ENCODE results near the gene SLC12A7. TPM values are rescaled to one million over a fixed set of nuclear protein-coding genes. Genes with fewer than 3 reads are reported as not detected.

Gene SLC12A7
- total and polyA plus RNA-seq, 2 of the 13 experiments (the other 11 are each of a cell fraction or from before 2014, with no cell fraction given): 14.0 to 18.5 TPM

DNA sequence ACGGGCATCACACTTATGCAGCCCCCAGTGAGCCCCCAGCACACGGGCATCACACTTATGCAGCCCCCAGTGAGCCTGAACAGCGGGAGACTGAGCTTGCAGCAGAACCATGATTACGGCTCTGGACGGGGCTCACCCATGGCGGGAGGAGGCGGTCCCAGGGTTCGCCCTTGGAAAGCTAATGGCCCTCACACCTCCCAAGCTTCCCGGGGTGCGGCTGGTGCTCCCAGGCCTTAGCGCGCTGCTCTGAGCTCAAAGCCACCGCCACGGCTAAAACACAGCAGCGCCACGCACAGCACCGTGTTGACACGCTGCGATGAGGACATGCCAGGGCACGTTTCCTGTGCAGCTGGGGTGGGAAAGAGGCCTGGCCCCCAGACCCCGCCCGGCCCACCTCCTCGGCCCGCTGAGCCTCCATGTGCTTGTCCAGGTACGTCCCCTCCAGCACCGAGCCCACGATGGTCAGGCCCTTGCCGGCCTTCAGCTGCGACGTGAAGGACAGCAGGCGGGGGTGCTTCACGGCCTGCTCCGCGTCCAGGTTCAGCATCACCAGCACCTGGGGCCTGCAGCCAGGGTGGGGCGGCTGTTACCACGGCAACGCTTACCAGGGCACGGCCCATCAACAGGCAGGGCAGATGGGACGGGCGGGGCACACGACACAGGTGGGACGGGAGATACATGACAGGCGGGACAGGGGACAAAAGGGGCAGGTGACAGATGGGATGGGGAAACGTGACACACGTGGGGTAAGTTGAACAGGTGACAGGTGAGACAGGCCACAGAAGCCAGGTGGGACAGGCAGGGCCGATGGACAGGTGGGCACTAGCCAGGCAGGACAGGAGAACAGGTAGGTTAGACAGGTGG is 38.4 kb downstream of the SLC12A7 start:
- no peak overlapping the region for H3K27ac ChIP-seq (ENCODE audit: extremely low read length, insufficient read depth, low read length)

GRCh38 chr5:1069720-1070088 is 42.2 kb downstream of the SLC12A7 start:
- DNase-seq (ENCODE audit: low spot score): no peak
- Histone ChIP-seq H3K27me3 (ENCODE audit: control insufficient read depth in 1 of 2, insufficient read depth in 2 of 2, low read length in 2 of 2) (no peaks in the 10 kb centered on the region), H3K36me3 (replicated peaks in 1 of 2; ENCODE audit: control insufficient read depth in 1 of 2, insufficient read depth in 2 of 2, low read length in 2 of 2) (peaks cover 18 to 49% of the 10 kb centered on the region in 2 experiments; a peak in 4 of 5 replicates), H2AFZ (ENCODE audit: low read length) (no peak overlapping the region), H3K4me3 (replicated peaks in 1 of 3; ENCODE audit: insufficient read depth in 1 of 3, low read depth in 2 of 3, low read length in 3 of 3) (no peak overlapping the region), H3K9me3 (ENCODE audit: low read length) (no peaks in the 10 kb centered on the region), H3K4me1 (ENCODE audit: insufficient read depth, low read length) (no peaks in the 10 kb centered on the region), H3K27ac (ENCODE audit: extremely low read length, insufficient read depth, low read length) (no peak overlapping the region), H3K9ac (ENCODE audit: insufficient read depth, low read depth, low read length) (no peak overlapping the region), H3K79me2 (ENCODE audit: insufficient read depth, low read length) (no peaks in the 10 kb centered on the region), H3K4me2 (ENCODE audit: low read depth, low read length) (no peak overlapping the region), H4K20me1 (ENCODE audit: insufficient read depth, low read length) (no peaks in the 10 kb centered on the region)
- no peak for FAIRE-seq
- POLR2A ChIA-PET: no interaction called here
- BruUV-seq (replicated peaks): no TSS peak
- no peak for ATAC-seq
- WGBS (ENCODE audit: low lambda C conversion rate): 99% methylated on average over 7 of the region's 15 CpGs
- in situ Hi-C loops (cut with HindIII; ENCODE audit: extremely low pct_ligation_motif_present, low pct_unique_long_range_greater_than_20kb): loop anchor here (5.0 kb wide), 1 partner anchor 33 kb away; no protein-coding TSS in a partner anchor
- intact Hi-C loops (cut with micrococcal nuclease; ENCODE audit: unreplicated experiment): no loop called here
- TF ChIP-seq DDIT3 (CRISPR knock-in tag; IDR thresholded peaks at IDR 0.05) (no peak), ZNF501 (CRISPR knock-in tag; IDR thresholded peaks at IDR 0.05) (no peak), ZNF576 (CRISPR knock-in tag; IDR thresholded peaks at IDR 0.05) (no peak), ZNF235 (CRISPR knock-in tag; IDR thresholded peaks at IDR 0.05; ENCODE audit: borderline replicate concordance) (no peak), PRMT3 (CRISPR knock-in tag; IDR thresholded peaks at IDR 0.05; ENCODE audit: borderline replicate concordance, low read depth) (no peak), TRIM24 (CRISPR knock-in tag; IDR thresholded peaks at IDR 0.05) (no peak), FLYWCH1 (CRISPR knock-in tag; IDR thresholded peaks at IDR 0.05) (no peak), ZNF382 (CRISPR knock-in tag; IDR thresholded peaks at IDR 0.05; ENCODE audit: borderline replicate concordance) (no peak), ZNF432 (CRISPR knock-in tag; IDR thresholded peaks at IDR 0.05; ENCODE audit: borderline replicate concordance) (no peak), ZFP41 (CRISPR knock-in tag; IDR thresholded peaks at IDR 0.05; ENCODE audit: borderline replicate concordance) (no peak), ZNF33B (CRISPR knock-in tag; IDR thresholded peaks at IDR 0.05) (no peak), ZNF543 (CRISPR knock-in tag; IDR thresholded peaks at IDR 0.05) (no peak)
- CTCF ChIA-PET (ENCODE audit: low intra/inter-chr PET ratio, low total read pairs): no interaction called here

More for the DNA sequence above, 38.4 kb downstream of the SLC12A7 start:
- Histone ChIP-seq H3K36me3 (replicated peaks in 1 of 2; ENCODE audit: control insufficient read depth in 1 of 2, insufficient read depth in 2 of 2, low read length in 2 of 2) (peaks cover 19 to 43% of the 10 kb centered on the region in 2 experiments; a peak in 4 of 5 replicates), H2AFZ (ENCODE audit: low read length) (no peak overlapping the region), H3K9me3 (ENCODE audit: low read length) (no peaks in the 10 kb centered on the region), H4K20me1 (ENCODE audit: insufficient read depth, low read length) (no peaks in the 10 kb centered on the region), H3K9ac (ENCODE audit: insufficient read depth, low read depth, low read length) (no peak overlapping the region), H3K4me2 (ENCODE audit: low read depth, low read length) (no peak overlapping the region), H3K27me3 (ENCODE audit: control insufficient read depth in 1 of 2, insufficient read depth in 2 of 2, low read length in 2 of 2) (no peaks in the 10 kb centered on the region), H3K4me3 (replicated peaks in 1 of 3; ENCODE audit: insufficient read depth in 1 of 3, low read depth in 2 of 3, low read length in 3 of 3) (no peak overlapping the region), H3K4me1 (ENCODE audit: insufficient read depth, low read length) (no peaks in the 10 kb centered on the region), H3K79me2 (ENCODE audit: insufficient read depth, low read length) (no peaks in the 10 kb centered on the region)
- ChIA-PET CTCF (ENCODE audit: low intra/inter-chr PET ratio, low total read pairs) (no interaction called here), POLR2A (no interaction called here)
- DNase-seq (ENCODE audit: low spot score): no peak
- WGBS (ENCODE audit: low lambda C conversion rate): over 99% methylated on average over 16 of the region's 46 CpGs
- no TSS peak for BruUV-seq (replicated peaks)
- no peak; the same call in 2 of the 3 replicates for ATAC-seq
- in situ Hi-C loops (cut with HindIII; ENCODE audit: extremely low pct_ligation_motif_present, low pct_unique_long_range_greater_than_20kb) (no loop called here), intact Hi-C loops (cut with micrococcal nuclease; ENCODE audit: unreplicated experiment) (no loop called here)
- FAIRE-seq: no peak
- TF ChIP-seq RFX1 (IDR thresholded peaks at IDR 0.05): peak; percentile 51; the same call in 1 of the 2 replicates
- TF ChIP-seq ZNF180 (CRISPR knock-in tag; IDR thresholded peaks at IDR 0.05; ENCODE audit: borderline replicate concordance, low read depth): no peak
- TF ChIP-seq AGO2 (optimal IDR thresholded peaks at IDR 0.05; ENCODE audit: low read depth, low read length): peak; percentile 44
